Upper lobe of right lung (tissue), 1 donor: Measurements from ENCODE around the gene EBI3. TPM values are rescaled to one million over a fixed set of nuclear protein-coding genes. Genes with fewer than 3 reads are reported as not detected.

ENCODE experiments used
- ATAC-seq: fragments of 200-7000 bp; cut with Tn5 transposase; one replicate; pipeline ENCODE4 v1.9.1; 2020; ENCODE audit warnings: mild to moderate bottlenecking, moderate library complexity
- DNase-seq: peaks from one replicate; pipeline ENCODE4 v3.0.0-alpha.2; 2020
- H3K27ac ChIP-seq: fragments of 200-600 bp; one replicate; pipeline ENCODE4 v1.8.0; 2022
- H3K27me3 ChIP-seq: fragments of 200-600 bp; one replicate; pipeline ENCODE4 v1.8.0; 2022; ENCODE audit warnings: mild to moderate bottlenecking
- H3K36me3 ChIP-seq: fragments of 200-600 bp; one replicate; pipeline ENCODE4 v1.8.0; 2022
- H3K4me1 ChIP-seq: fragments of 200-600 bp; one replicate; pipeline ENCODE4 v1.8.0; 2022
- H3K4me3 ChIP-seq: fragments of 200-600 bp; one replicate; pipeline ENCODE4 v1.8.0; 2022; ENCODE audit warnings: mild to moderate bottlenecking
- H3K9me3 ChIP-seq: fragments of 200-600 bp; one replicate; pipeline ENCODE4 v1.8.0; 2022
- CTCF ChIP-seq: fragments of 200-600 bp; IDR thresholded peaks from one replicate; pipeline ENCODE4 v1.8.0; 2022; ENCODE audit warnings: antibody characterized with exemption
- intact Hi-C: fragments of 100-400 bp; cut with DNase I; formaldehyde crosslinking; loops from one replicate; pipeline ENCODE4 v1.11.0; 2022
- total RNA-seq: library from RNA; stranded (reverse); fragmentation: NEBNext Ultra II Directional; extraction: Animal tissue kit (Norgen Biotek cat#: 25700); gene quantifications from one replicate; pipeline ENCODE4 v1.2.1, GENCODE V29; 2021
- donor health status: DM: no; HTN: yes; CAD: no; lungs with severe emphysema.

EBI3 gene
- total RNA-seq, 1 donor from 2014 or later = 2.0 TPM

- peaks cover 2% of the 10 kb centered on the region for H3K9me3 ChIP-seq
- H3K4me3 ChIP-seq = peak within 1 kb of the TSS; percentile 83
- peaks cover 11% of the 10 kb centered on the region for H3K4me1 ChIP-seq
- peak; percentile 99 for DNase-seq
- H3K27ac ChIP-seq = peak within 1 kb of the TSS; percentile 99
- TF ChIP-seq CTCF = peak; percentile 45
- peaks cover 35% of the 10 kb centered on the region for H3K36me3 ChIP-seq
- intact Hi-C loops = no loop called here
- ATAC-seq = peak; percentile 98
- no peaks in the 10 kb centered on the region for H3K27me3 ChIP-seq
Observed at GRCh38 chr19:4246767-4247593, 17.7 kb downstream of the EBI3 start, which contains the start of gene YJU2. Gene YJU2, plus strand, starts transcription at chr19:4247080. Its CDS starts 67 bp downstream, at chr19:4247147.

DNA sequence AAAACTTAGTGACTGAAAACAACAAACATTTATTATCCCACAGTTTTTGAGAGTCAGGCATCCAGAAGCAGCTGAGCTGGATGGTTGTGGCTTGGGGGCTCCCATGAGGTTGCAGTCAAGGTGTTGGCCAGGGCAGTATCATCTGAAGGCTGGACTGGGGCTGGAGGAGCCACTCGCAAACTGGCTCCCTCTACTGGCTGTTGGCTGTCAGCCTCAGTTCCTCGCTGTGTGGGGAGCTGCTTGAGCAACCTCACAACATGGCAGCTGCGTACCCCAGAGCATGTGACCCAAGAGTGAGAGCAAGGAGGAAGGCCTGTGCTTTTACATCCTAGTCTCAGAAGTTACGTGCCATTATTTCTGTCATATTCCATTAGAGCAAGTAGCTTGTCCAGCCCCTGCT, 27.2 kb downstream of the EBI3 start:
- no peaks in the 10 kb centered on the region for H3K27me3 ChIP-seq
- peaks cover 92% of the 10 kb centered on the region for H3K36me3 ChIP-seq
- no peak overlapping the region for H3K4me3 ChIP-seq
- no peak for ATAC-seq
- H3K4me1 ChIP-seq = no peaks in the 10 kb centered on the region
- TF ChIP-seq CTCF = no peak
- no peak for DNase-seq
- H3K27ac ChIP-seq = no peak overlapping the region
- no peaks in the 10 kb centered on the region for H3K9me3 ChIP-seq
- intact Hi-C loops = no loop called here

- no peak overlapping the region for H3K4me3 ChIP-seq
Observed at GRCh38 chr19:4257025-4257424, 27.7 kb downstream of the EBI3 start.

DNA sequence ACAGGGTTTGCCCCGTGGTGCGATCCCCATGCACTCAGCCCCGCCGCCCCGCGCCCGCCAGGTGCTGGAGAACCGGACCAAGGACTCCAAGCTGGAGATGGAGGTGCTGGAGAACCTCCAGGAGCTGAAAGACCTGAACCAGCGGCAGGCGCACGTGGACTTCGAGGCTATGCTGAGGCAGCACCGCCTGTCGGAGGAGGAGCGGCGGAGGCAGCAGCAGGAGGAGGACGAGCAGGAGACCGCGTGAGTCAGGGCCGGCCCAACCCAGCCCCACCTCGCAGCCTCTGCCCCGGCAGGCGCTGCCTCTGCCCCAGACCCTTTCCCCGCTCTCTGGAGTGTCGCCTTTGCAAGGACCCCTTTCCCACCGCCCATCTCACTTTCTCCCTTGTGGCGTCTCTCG, 28.9 kb downstream of the EBI3 start:
- no peak for ATAC-seq
- intact Hi-C loops = no loop called here

More at GRCh38 chr19:4257025-4257424, 27.7 kb downstream of the EBI3 start:
- Histone ChIP-seq H3K36me3 (peaks cover 92% of the 10 kb centered on the region), H3K27me3 (no peaks in the 10 kb centered on the region), H3K9me3 (no peaks in the 10 kb centered on the region), H3K27ac (no peak overlapping the region), H3K4me1 (no peaks in the 10 kb centered on the region)
- ATAC-seq = no peak
- DNase-seq = no peak
- intact Hi-C loops = no loop called here
- no peak for TF ChIP-seq CTCF

GRCh38 chr19:4260613-4261191, 31.4 kb downstream of the EBI3 start:
- Histone ChIP-seq H3K4me3 (no peak overlapping the region), H3K27me3 (no peaks in the 10 kb centered on the region), H3K4me1 (no peaks in the 10 kb centered on the region), H3K9me3 (no peaks in the 10 kb centered on the region), H3K27ac (no peak overlapping the region), H3K36me3 (peaks cover 88% of the 10 kb centered on the region)
- intact Hi-C loops = no loop called here
- TF ChIP-seq CTCF = no peak
- no peak for DNase-seq
- peak; percentile 66 for ATAC-seq

More for the DNA sequence above, 28.9 kb downstream of the EBI3 start:
- no peaks in the 10 kb centered on the region for H3K27me3 ChIP-seq
- H3K27ac ChIP-seq = no peak overlapping the region
- no peak overlapping the region for H3K4me3 ChIP-seq
- no peak for TF ChIP-seq CTCF
- peaks cover 92% of the 10 kb centered on the region for H3K36me3 ChIP-seq
- no peak for DNase-seq
- H3K4me1 ChIP-seq = no peaks in the 10 kb centered on the region
- no peaks in the 10 kb centered on the region for H3K9me3 ChIP-seq
